Skeletal muscle tissue (tissue), 4 donors: ENCODE results near the gene CLEC4M. TPM values are rescaled to one million over a fixed set of nuclear protein-coding genes. Genes with fewer than 3 reads are reported as not detected.
"Not testable (repeated sequence)": the region's sequence is repeated elsewhere in the genome, so short reads cannot be mapped to it uniquely, and the experiment has no call there.

ENCODE experiments used
- H3K27ac ChIP-seq: one replicate; pipeline ENCODE4 v1.7.0; 2013; ENCODE audit warnings: mild to moderate bottlenecking, low read depth, low read length, inconsistent platforms
- H3K27me3 ChIP-seq, 3 donors: one replicate each; pipeline ENCODE4 v1.7.0; 2013; ENCODE audit warnings: low read length in 3 of 3; ENCODE audit not compliant: control insufficient read depth in 3 of 3, insufficient read depth in 3 of 3
- H3K36me3 ChIP-seq, 3 donors: one replicate each; pipeline ENCODE4 v1.7.0; 2013; ENCODE audit warnings: low read length in 3 of 3; ENCODE audit not compliant: control insufficient read depth in 3 of 3, insufficient read depth in 3 of 3
- H3K4me1 ChIP-seq, 3 donors: one replicate each; pipeline ENCODE4 v1.7.0; 2013; ENCODE audit warnings: low read length in 3 of 3, mild to moderate bottlenecking in 3 of 3; ENCODE audit not compliant: control insufficient read depth in 3 of 3, insufficient read depth in 3 of 3
- H3K4me3 ChIP-seq, 3 donors: one replicate each; pipeline ENCODE4 v1.7.0; 2013; ENCODE audit warnings: low read length in 3 of 3
- H3K9ac ChIP-seq, 3 donors: one replicate each; pipeline ENCODE4 v1.7.0; 2013; ENCODE audit warnings: low read length in 3 of 3, mild to moderate bottlenecking in 3 of 3, moderate library complexity in 2 of 3, low read depth in 1 of 3
- H3K9me3 ChIP-seq, 3 donors: one replicate each; pipeline ENCODE4 v1.7.0; 2013; ENCODE audit warnings: low read length in 3 of 3; ENCODE audit not compliant: control insufficient read depth in 3 of 3
- total RNA-seq: library from RNA; depleted of rRNA; stranded (reverse); fragments of >200 nt; gene quantifications from one replicate; pipeline ENCODE4 v1.2.3, GENCODE V29; 2014
- donor health status: Osteomylitis.

The CLEC4M gene
- total RNA-seq, 1 donor from 2014 or later = not detected

- H3K27me3 ChIP-seq = peaks cover 6 to 12% (median 9%) of the 10 kb centered on the region in 3 donors
- no peak overlapping the region for H3K9ac ChIP-seq
- no peaks in the 10 kb centered on the region for H3K36me3 ChIP-seq
- no peak overlapping the region for H3K27ac ChIP-seq
- no peaks in the 10 kb centered on the region for H3K4me1 ChIP-seq
- no peak overlapping the region for H3K4me3 ChIP-seq
- no peaks in the 10 kb centered on the region for H3K9me3 ChIP-seq
These were observed 32.6 kb downstream of the CLEC4M start for GRCh38 chr19:7795555-7796161.

DNA sequence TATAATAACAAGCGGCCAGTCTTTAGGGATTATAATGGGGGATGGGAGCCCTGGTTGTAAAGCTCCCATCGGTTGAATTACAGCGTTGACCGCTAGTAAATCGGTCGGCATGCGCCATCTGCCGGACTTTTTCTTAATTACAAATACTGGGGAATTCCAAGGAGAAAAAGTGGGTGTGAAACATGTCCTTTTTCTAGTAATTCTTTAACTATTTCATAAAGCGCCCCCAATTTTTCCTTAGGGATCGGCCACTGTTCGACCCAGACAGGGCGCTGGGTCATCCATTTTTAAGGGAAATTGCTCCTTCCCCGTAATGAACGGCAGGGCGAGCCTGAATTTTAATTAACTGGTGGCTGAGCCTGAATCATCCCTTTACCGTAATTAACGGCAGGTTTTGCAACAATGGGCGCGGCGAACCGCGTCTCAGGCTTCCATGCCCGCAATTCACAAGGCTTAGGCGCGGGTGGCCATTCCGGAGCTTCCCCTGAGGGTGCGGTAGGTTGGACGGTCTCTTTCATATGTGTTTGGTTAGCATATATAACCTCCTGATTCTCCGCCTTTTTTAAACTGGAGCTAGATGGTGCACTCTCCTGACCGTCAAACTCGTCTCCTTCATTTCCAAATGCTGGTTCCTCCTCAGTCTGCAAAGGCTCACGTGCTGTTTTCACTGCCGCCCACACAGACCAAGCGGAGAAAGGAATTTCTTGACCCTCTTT is 36.8 kb downstream of the CLEC4M start:
- H3K4me3 ChIP-seq = peak overlapping the region in 1 of 3 donors; percentile 29
- no peaks in the 10 kb centered on the region for H3K4me1 ChIP-seq
- no peak overlapping the region for H3K27ac ChIP-seq
- no peaks in the 10 kb centered on the region for H3K36me3 ChIP-seq
- H3K27me3 ChIP-seq = peaks cover 13 to 20% (median 18%) of the 10 kb centered on the region in 3 donors
- H3K9me3 ChIP-seq = no peaks in the 10 kb centered on the region
- H3K9ac ChIP-seq = no peak overlapping the region

DNA sequence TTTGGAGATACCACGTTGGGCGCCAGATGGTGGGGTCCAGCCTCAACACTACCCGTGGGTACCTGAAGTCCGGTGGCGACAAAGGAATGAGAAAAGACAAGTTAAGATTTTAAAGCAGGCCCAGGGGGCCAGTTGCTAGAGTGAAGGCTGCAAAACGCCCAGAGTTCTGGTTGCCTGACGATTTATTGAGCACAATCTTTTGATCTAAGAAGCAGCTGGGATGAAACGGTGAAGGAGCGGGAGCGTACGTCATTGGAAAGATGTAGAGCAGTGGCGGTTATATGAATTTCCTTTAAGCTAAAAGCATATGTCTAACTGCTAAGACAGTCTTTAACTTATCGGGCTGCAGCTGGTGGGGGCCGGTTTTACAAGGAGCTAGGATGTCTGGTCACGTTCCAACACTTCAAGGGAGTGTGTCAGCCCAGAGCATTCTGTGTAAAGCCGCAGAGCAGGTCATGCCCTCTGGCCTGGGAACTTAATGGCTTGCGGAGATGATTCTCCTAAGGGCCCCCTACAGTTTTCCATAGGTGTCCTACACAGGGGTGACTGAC is 38.1 kb downstream of the CLEC4M start:
- no peaks in the 10 kb centered on the region for H3K4me1 ChIP-seq
- H3K27me3 ChIP-seq = peaks cover 13 to 20% (median 18%) of the 10 kb centered on the region in 3 donors
- no peaks in the 10 kb centered on the region for H3K9me3 ChIP-seq
- no peak overlapping the region for H3K4me3 ChIP-seq
- no peak overlapping the region for H3K27ac ChIP-seq
- H3K9ac ChIP-seq = no peak overlapping the region
- no peaks in the 10 kb centered on the region for H3K36me3 ChIP-seq

DNA sequence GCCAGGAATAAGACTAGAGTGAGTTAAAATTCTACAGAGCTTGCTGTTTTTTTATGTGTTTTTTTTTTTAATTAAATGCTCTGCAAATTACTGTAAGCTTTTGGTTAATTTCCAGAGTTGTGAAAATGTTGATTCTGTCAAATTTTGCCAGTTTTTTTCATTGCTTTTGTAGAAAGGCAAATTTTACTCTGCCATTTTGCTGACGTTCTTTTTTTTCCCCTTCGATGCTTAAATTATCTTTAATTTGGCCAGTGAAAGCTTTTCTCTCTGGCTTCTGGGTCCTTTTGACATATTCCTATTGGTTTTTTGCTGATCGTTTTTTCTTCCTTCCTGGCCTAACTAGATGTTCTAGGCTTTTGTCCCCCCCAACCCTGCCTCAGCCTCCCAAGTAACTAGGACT is 43.2 kb downstream of the CLEC4M start:
- Histone ChIP-seq H3K9me3 (no peaks in the 10 kb centered on the region), H3K4me1 (no peaks in the 10 kb centered on the region), H3K4me3 (no peak overlapping the region), H3K9ac (no peak overlapping the region), H3K36me3 (no peaks in the 10 kb centered on the region), H3K27me3 (peaks cover 7 to 12% (median 12%) of the 10 kb centered on the region in 3 donors), H3K27ac (no peak overlapping the region)

- Histone ChIP-seq H3K27me3 (peaks cover 6 to 12% (median 12%) of the 10 kb centered on the region in 3 donors), H3K36me3 (no peaks in the 10 kb centered on the region), H3K4me3 (no peak overlapping the region), H3K27ac (no peak overlapping the region), H3K9me3 (peaks cover 3 to 5% (median 4%) of the 10 kb centered on the region in 3 donors), H3K4me1 (no peaks in the 10 kb centered on the region), H3K9ac (no peak overlapping the region)
These were observed 43.8 kb downstream of the CLEC4M start for GRCh38 chr19:7806876-7807275.

GRCh38 chr19:7808108-7808507 is 45.1 kb downstream of the CLEC4M start:
- no peak overlapping the region for H3K27ac ChIP-seq
- no peaks in the 10 kb centered on the region for H3K4me1 ChIP-seq
- peaks cover 6 to 12% (median 6%) of the 10 kb centered on the region in 3 donors for H3K27me3 ChIP-seq
- H3K9me3 ChIP-seq = peaks cover 3 to 8% (median 4%) of the 10 kb centered on the region in 3 donors
- no peak overlapping the region for H3K4me3 ChIP-seq
- H3K36me3 ChIP-seq = no peaks in the 10 kb centered on the region
- no peak overlapping the region for H3K9ac ChIP-seq

GRCh38 chr19:7811989-7812388 is 48.9 kb downstream of the CLEC4M start:
- H3K9ac ChIP-seq = no peak overlapping the region
- H3K36me3 ChIP-seq = no peaks in the 10 kb centered on the region
- no peaks in the 10 kb centered on the region for H3K4me1 ChIP-seq
- H3K4me3 ChIP-seq = no peak overlapping the region
- no peak overlapping the region for H3K27ac ChIP-seq
- H3K9me3 ChIP-seq = peaks cover 3 to 8% (median 4%) of the 10 kb centered on the region in 3 donors
- peaks cover 0 to 8% (median 0%) of the 10 kb centered on the region in 3 donors for H3K27me3 ChIP-seq

DNA sequence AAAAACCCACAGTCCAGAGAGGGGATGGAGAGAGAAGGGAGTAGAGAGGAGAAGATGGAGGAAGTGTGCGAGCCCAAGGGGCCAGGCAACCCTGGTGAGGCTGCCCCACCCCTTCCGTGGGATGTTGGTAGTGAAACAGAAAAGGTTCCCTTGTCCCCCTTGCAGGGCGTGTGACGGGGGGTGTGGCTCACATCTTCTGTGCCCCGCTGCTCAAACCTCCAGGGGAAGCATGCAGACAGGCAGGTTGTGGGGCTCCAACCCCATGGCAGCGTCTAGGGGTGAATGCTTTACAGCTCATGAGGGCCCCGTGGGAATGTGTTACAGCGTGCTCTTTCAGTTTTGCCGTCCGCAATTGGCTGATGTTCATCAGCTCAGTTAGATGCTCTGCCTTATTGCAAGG is 52.3 kb downstream of the CLEC4M start:
- Histone ChIP-seq H3K4me3 (no peak overlapping the region), H3K27me3 (peaks cover 1 to 5% (median 3%) of the 10 kb centered on the region in 3 donors), H3K9ac (no peak overlapping the region), H3K36me3 (no peaks in the 10 kb centered on the region), H3K9me3 (peaks cover 4 to 13% (median 13%) of the 10 kb centered on the region in 3 donors), H3K27ac (no peak overlapping the region), H3K4me1 (no peaks in the 10 kb centered on the region)

- H3K4me1 ChIP-seq, H3K27me3 ChIP-seq, H3K4me3 ChIP-seq, H3K9ac ChIP-seq, H3K36me3 ChIP-seq, H3K27ac ChIP-seq: not testable (repeated sequence)
- peaks cover 4 to 13% (median 13%) of the 10 kb centered on the region in 3 donors for H3K9me3 ChIP-seq
These were observed 53.0 kb downstream of the CLEC4M start for GRCh38 chr19:7816040-7816439.

DNA sequence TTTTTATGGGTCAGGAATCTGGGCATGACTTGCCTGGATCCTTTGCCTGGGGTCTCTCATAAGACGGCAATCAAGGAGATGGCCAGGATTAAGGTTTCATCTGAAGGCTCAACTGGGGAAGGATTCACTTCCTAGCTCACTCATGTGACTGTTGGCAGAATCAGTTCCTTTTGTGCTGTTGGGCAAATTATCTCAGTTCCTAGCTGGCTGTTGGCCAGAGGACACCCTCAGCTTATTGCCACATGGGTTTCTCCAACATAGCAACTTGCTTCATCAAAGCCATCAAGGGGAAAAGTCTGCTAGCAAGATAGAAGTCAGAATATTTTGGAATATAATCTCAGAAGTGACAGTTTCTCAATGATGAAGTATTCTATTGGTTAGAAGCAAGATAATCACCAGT is 54.8 kb downstream of the CLEC4M start:
- no peak overlapping the region for H3K27ac ChIP-seq
- no peak overlapping the region for H3K9ac ChIP-seq
- H3K27me3 ChIP-seq = peaks cover 3 to 5% (median 5%) of the 10 kb centered on the region in 3 donors
- H3K36me3 ChIP-seq = no peaks in the 10 kb centered on the region
- no peak overlapping the region for H3K4me3 ChIP-seq
- no peaks in the 10 kb centered on the region for H3K4me1 ChIP-seq
- peaks cover 0 to 10% (median 5%) of the 10 kb centered on the region in 3 donors for H3K9me3 ChIP-seq
